HEK293 (cell line): Measurements from ENCODE around the gene SEMG2.

Experiments
- CTCF ChIA-PET: fragments of 350-600 bp; formaldehyde crosslinking; extraction: SDS; loops from one replicate; lab custom pipeline; 2021; ENCODE audit warnings: antibody characterized with exemption; lab: Yijun Ruan, JAX
- POLR2A ChIA-PET: fragments of 300-600 bp; formaldehyde crosslinking; extraction: SDS; loops from one replicate; lab custom pipeline; 2020; ENCODE audit warnings: antibody characterized with exemption, inconsistent platforms; lab: Yijun Ruan, JAX
- H3K27ac ChIP-seq: fragments of 200-500 bp; sonication (Bioruptor generic); 2 replicates; pipeline ENCODE4 v1.5.1; 2014; ENCODE audit warnings: low read depth, low read length, control low read depth, inconsistent platforms; ENCODE audit errors: extremely low read depth
- H3K36me3 ChIP-seq, 2 experiments: fragments of 200-500 bp in 1 of 2; sonication (Bioruptor generic) in 1 of 2; 1 replicate in 1 of 2; 2 replicates in 1 of 2; pipeline ENCODE4 v1.5.1; 2014 to 2017; ENCODE audit warnings: inconsistent platforms in 2 of 2, low read length in 2 of 2; ENCODE audit not compliant: control insufficient read depth in 2 of 2, insufficient read depth in 1 of 2
- H3K4me1 ChIP-seq: fragments of 200-500 bp; sonication (Bioruptor generic); 2 replicates; pipeline ENCODE4 v1.5.1; 2014; ENCODE audit warnings: mild to moderate bottlenecking, low read length, inconsistent platforms; ENCODE audit not compliant: control insufficient read depth, insufficient read depth
- H3K4me3 ChIP-seq: 2 replicates; pipeline ENCODE4 v1.5.1; 2011; ENCODE audit warnings: low read depth, mild to moderate bottlenecking, control low read depth, low read length, moderate library complexity
- H3K9me3 ChIP-seq: fragments of 200-500 bp; sonication (Bioruptor generic); 2 replicates; pipeline ENCODE4 v1.5.1; 2014; ENCODE audit warnings: low read depth, low read length, inconsistent platforms; ENCODE audit not compliant: control insufficient read depth, insufficient read depth
- FEZF1 ChIP-seq: fragments of 450-650 bp; formaldehyde crosslinking; IDR thresholded peaks from 2 replicates; pipeline ENCODE4 v1.5.1; 2016; ENCODE audit warnings: missing biosample characterization, missing genetic modification characterization
- HIC1 ChIP-seq: fragments of 450-650 bp; formaldehyde crosslinking; IDR thresholded peaks from 2 replicates; pipeline ENCODE4 v1.5.1; 2016; ENCODE audit warnings: missing biosample characterization, missing genetic modification characterization
- ZFP41 ChIP-seq: fragments of 450-650 bp; formaldehyde crosslinking; IDR thresholded peaks from 2 replicates; pipeline ENCODE4 v1.5.1; 2016; ENCODE audit warnings: missing biosample characterization, missing genetic modification characterization, borderline replicate concordance
- ZNF121 ChIP-seq: fragments of 450-650 bp; formaldehyde crosslinking; IDR thresholded peaks from 2 replicates; pipeline ENCODE4 v1.5.1; 2016; ENCODE audit warnings: missing biosample characterization, missing genetic modification characterization
- ZNF138 ChIP-seq: fragments of 450-650 bp; formaldehyde crosslinking; IDR thresholded peaks from 2 replicates; pipeline ENCODE4 v1.5.1; 2016; ENCODE audit warnings: missing biosample characterization, missing genetic modification characterization, borderline replicate concordance
- ZNF155 ChIP-seq: fragments of 450-650 bp; formaldehyde crosslinking; IDR thresholded peaks from 2 replicates; pipeline ENCODE4 v1.5.1; 2016; ENCODE audit warnings: missing biosample characterization, missing genetic modification characterization
- ZNF211 ChIP-seq: fragments of 450-650 bp; formaldehyde crosslinking; IDR thresholded peaks from 2 replicates; pipeline ENCODE4 v1.5.1; 2016; ENCODE audit warnings: low read depth, missing biosample characterization, missing genetic modification characterization
- ZNF341 ChIP-seq: fragments of 450-650 bp; formaldehyde crosslinking; IDR thresholded peaks from 2 replicates; pipeline ENCODE4; 2016; ENCODE audit warnings: low read depth, missing biosample characterization, missing genetic modification characterization
- ZNF350 ChIP-seq: fragments of 450-650 bp; formaldehyde crosslinking; IDR thresholded peaks from 2 replicates; pipeline ENCODE4 v1.5.0; 2017; ENCODE audit warnings: missing biosample characterization, mild to moderate bottlenecking, missing genetic modification characterization
- ZNF510 ChIP-seq: fragments of 450-650 bp; formaldehyde crosslinking; IDR thresholded peaks from 2 replicates; pipeline ENCODE4 v1.5.1; 2018; ENCODE audit warnings: mild to moderate bottlenecking, missing genetic modification characterization, missing biosample characterization; ENCODE audit not compliant: insufficient replicate concordance
- ZNF610 ChIP-seq: fragments of 450-650 bp; formaldehyde crosslinking; IDR thresholded peaks from 2 replicates; pipeline ENCODE4 v1.5.1; 2016; ENCODE audit warnings: missing biosample characterization, missing genetic modification characterization, borderline replicate concordance
- ZNF623 ChIP-seq: fragments of 450-650 bp; formaldehyde crosslinking; IDR thresholded peaks from 2 replicates; pipeline ENCODE4 v1.5.1; 2016; ENCODE audit warnings: missing biosample characterization, missing genetic modification characterization
- ZSCAN30 ChIP-seq: fragments of 450-650 bp; IDR thresholded peaks from 2 replicates; pipeline ENCODE4 v1.5.1; 2018; ENCODE audit warnings: missing biosample characterization, mild to moderate bottlenecking, missing genetic modification characterization, moderate library complexity
- TF ChIP-seq, protein P1 (sequence below): fragments of 450-650 bp; formaldehyde crosslinking; IDR thresholded peaks from 2 replicates; pipeline ENCODE4 v1.5.1; 2016; ENCODE audit warnings: missing biosample characterization, missing genetic modification characterization
- TF ChIP-seq, protein P2 (sequence below): fragments of 450-650 bp; formaldehyde crosslinking; IDR thresholded peaks from 2 replicates; pipeline ENCODE4 v1.5.1; 2016; ENCODE audit warnings: missing biosample characterization, missing genetic modification characterization

SEMG2 gene

GRCh38 chr20:45193331-45193730 lies 27.8 kb upstream of the SEMG2 start (continued):
- TF ChIP-seq ZNF138 (tag by site-specific recombination): no peak

DNA sequence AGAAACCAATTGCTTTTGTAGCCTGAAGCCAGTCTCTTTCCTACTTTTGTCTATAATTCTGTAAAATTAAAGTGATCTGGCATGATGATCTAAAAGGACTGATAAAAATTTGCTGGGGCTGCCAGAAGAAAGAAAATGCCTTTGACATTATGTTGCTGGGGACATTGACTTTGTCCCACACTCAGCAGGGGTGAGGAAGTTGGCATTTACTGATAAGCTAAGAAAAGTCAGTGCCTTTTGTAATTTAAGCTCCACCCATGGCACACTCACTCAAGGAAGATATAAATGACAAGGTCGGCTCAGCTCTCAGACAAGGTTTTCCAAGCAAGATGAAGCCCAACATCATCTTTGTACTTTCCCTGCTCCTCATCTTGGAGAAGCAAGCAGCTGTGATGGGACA lies 14.4 kb upstream of the SEMG2 start, which contains the start of gene SEMG1:
Gene SEMG1, plus strand, starts transcription at position 309 of the 400 bp plus-strand sequence. Its CDS starts 21 bp downstream, at position 330.
- TF ChIP-seq ZNF350 (tag by site-specific recombination) (no peak), ZNF623 (tag by site-specific recombination) (no peak), ZSCAN30 (no peak), ZNF510 (no peak)
- TF ChIP-seq, protein P1, sequence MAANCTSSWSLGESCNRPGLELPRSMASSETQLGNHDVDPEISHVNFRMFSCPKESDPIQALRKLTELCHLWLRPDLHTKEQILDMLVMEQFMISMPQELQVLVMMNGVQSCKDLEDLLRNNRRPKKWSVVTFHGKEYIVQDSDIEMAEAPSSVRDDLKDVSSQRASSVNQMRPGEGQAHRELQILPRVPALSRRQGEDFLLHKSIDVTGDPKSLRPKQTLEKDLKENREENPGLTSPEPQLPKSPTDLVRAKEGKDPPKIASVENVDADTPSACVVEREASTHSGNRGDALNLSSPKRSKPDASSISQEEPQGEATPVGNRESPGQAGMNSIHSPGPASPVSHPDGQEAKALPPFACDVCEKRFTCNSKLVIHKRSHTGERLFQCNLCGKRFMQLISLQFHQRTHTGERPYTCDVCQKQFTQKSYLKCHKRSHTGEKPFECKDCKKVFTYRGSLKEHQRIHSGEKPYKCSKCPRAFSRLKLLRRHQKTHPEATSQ (tag by site-specific recombination): no peak
- ChIA-PET POLR2A (no interaction called here), CTCF (interaction anchor here (0.7 kb wide), 1 partner anchor 68 kb away, joined by 3 read pairs; no protein-coding TSS in a partner anchor)
- peaks cover 3% of the 10 kb centered on the region; the same call in 1 of the 2 replicates for H3K4me1 ChIP-seq
- no peaks in the 10 kb centered on the region for H3K36me3 ChIP-seq
- no peak within 1 kb of the TSS for H3K4me3 ChIP-seq
- H3K27ac ChIP-seq: no peak within 1 kb of the TSS
- H3K9me3 ChIP-seq: no peaks in the 10 kb centered on the region

DNA sequence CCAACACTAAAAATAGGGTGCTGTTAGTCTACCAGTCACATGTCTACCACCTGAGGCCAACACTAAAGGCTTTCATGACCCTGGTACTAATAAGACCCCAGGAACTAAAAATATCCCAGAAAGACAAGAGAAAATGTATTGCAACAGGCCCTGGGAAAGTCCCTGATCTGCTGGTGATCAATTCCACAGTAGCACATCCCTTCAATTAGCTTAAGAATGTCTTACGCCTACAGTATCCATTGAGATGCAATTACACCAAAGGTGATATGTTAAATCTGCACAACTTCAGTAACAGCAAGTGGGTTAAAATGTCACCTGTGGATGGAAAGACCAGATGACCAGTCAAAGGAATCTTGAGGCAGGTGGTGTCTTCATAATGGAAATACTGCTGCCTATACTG lies 11.2 kb upstream of the SEMG2 start:
- no peaks in the 10 kb centered on the region for H3K36me3 ChIP-seq
- H3K9me3 ChIP-seq: no peaks in the 10 kb centered on the region

More for the DNA sequence above, 11.2 kb upstream of the SEMG2 start:
- ChIA-PET POLR2A (no interaction called here), CTCF (interaction anchor here (1.6 kb wide), 1 partner anchor 84 kb away, joined by 3 read pairs; no protein-coding TSS in a partner anchor)
- H3K4me1 ChIP-seq: peaks cover 3% of the 10 kb centered on the region; the same call in 1 of the 2 replicates
- H3K27ac ChIP-seq: no peak overlapping the region
- TF ChIP-seq ZNF211 (tag by site-specific recombination) (no peak), HIC1 (tag by site-specific recombination) (no peak), ZNF610 (tag by site-specific recombination) (no peak), ZNF155 (tag by site-specific recombination) (no peak), FEZF1 (tag by site-specific recombination) (no peak), ZNF341 (no peak), ZFP41 (tag by site-specific recombination) (no peak), ZNF121 (tag by site-specific recombination) (no peak)
- TF ChIP-seq, protein P2, sequence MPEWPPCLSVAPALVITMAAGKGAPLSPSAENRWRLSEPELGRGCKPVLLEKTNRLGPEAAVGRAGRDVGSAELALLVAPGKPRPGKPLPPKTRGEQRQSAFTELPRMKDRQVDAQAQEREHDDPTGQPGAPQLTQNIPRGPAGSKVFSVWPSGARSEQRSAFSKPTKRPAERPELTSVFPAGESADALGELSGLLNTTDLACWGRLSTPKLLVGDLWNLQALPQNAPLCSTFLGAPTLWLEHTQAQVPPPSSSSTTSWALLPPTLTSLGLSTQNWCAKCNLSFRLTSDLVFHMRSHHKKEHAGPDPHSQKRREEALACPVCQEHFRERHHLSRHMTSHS (tag by site-specific recombination): no peak
- H3K4me3 ChIP-seq: no peak overlapping the region
